ENCODE data around the gene WASHC4. TPM values are rescaled to one million over a fixed set of nuclear protein-coding genes. Genes with fewer than 3 reads are reported as not detected.

WASHC4 gene
- total RNA-seq, result 43.5 TPM
- polyA plus RNA-seq (ENCODE audit: insufficient read depth in 1 of 8, insufficient read length in 8 of 8, low replicate concordance in 1 of 8), result 10 to 100 TPM; 23.5 to 43.2 (median 28.0) TPM
- long read RNA-seq, donor 1, result 0 reads
- long read RNA-seq, donor 2, result 0 reads
- long read RNA-seq, donor 3, full-length matches to known transcripts, result 2 of 2 reads
- long read RNA-seq, donor 3, partial matches to known transcripts, result 0 of 2 reads
- long read RNA-seq, donor 3, other reads (novel, unspliced or antisense), result 0 of 2 reads
- long read RNA-seq, donor 4, result 0 reads
- long read RNA-seq, donor 5, full-length matches to known transcripts, result 1 of 15 reads
- long read RNA-seq, donor 5, partial matches to known transcripts, result 14 of 15 reads
- long read RNA-seq, donor 5, other reads (novel, unspliced or antisense), result 0 of 15 reads
- long read RNA-seq, donor 6, result 0 reads
- long read RNA-seq, donor 7, result 0 reads
- long read RNA-seq, donor 8, result 0 reads
- long read RNA-seq, donor 9, result 0 reads
- long read RNA-seq, donor 10, partial matches to known transcripts, result 0 of 1 reads
- long read RNA-seq, donor 10, other reads (novel, unspliced or antisense), result 0 of 1 reads
- long read RNA-seq, donor 11, result 0 reads

- Histone ChIP-seq H3K36me3 (ENCODE audit: control insufficient read depth, insufficient read depth, low read length) (peaks cover 2% of the 10 kb centered on the region), H3K4me3 (ENCODE audit: low read length) (peak within 1 kb of the TSS; percentile 89), H3K27me3 (ENCODE audit: control insufficient read depth, insufficient read depth, low read length) (no peaks in the 10 kb centered on the region), H3K27ac (ENCODE audit: low read length) (peak within 1 kb of the TSS; percentile 96), H3K9me3 (replicated peaks; ENCODE audit: control insufficient read depth, low read depth, low read length) (peaks cover 2% of the 10 kb centered on the region), H3K4me1 (ENCODE audit: control insufficient read depth, insufficient read depth, low read length) (peaks cover 4% of the 10 kb centered on the region)
- WGBS (ENCODE audit: insufficient coverage), result under 1% methylated on average over 79 of the region's 85 CpGs
- peak; percentile 98 for DNase-seq
Measured at GRCh38 chr12:105107494-105108371, at the start of gene WASHC4. Gene WASHC4, plus strand, starts transcription at chr12:105107731. Its CDS starts 70 bp downstream, at chr12:105107801.

DNA sequence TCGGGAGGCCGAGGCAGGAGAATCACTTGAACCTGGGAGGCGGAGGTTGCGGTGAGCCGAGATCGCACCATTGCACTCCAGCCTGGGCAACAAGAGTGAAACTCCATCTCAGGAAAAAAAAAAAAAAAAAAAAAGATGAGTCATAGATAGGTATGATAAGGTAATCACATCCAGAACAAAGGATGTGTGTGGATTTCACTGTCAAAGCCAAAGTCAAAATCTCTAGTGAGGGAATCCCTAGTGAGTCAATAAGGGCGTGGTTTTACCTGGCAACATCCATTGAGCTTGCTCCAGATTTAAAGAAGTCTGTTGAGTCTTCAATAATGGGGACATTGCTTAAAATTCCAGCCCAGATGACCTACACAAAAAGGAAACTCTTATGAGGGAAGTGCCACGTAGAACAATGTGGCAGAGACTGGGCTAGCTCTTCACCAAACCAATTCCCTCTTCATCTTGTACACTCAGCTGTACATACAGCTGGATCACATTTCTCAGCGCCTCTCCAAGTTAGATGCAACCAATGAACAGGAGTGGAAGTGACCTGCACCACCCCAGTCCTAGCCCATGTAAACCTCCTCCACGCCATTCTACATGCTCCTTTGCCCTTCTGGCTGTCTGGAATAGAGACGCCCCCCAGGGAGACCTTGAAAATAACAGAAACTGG, 46.7 kb upstream of the WASHC4 start:
- H3K4me3 ChIP-seq (ENCODE audit: low read length), result no peak overlapping the region
- DNase-seq, result no peak
- WGBS (ENCODE audit: insufficient coverage), result 85% methylated on average over 2 of the region's 11 CpGs
- no peaks in the 10 kb centered on the region for H3K27me3 ChIP-seq (ENCODE audit: control insufficient read depth, insufficient read depth, low read length)
- no peaks in the 10 kb centered on the region for H3K4me1 ChIP-seq (ENCODE audit: control insufficient read depth, insufficient read depth, low read length)
- H3K9me3 ChIP-seq (replicated peaks; ENCODE audit: control insufficient read depth, low read depth, low read length), result no peaks in the 10 kb centered on the region
- peaks cover 15% of the 10 kb centered on the region for H3K36me3 ChIP-seq (ENCODE audit: control insufficient read depth, insufficient read depth, low read length)
- H3K27ac ChIP-seq (ENCODE audit: low read length), result no peak overlapping the region

- no peak overlapping the region for H3K4me3 ChIP-seq (ENCODE audit: low read length)
- no peaks in the 10 kb centered on the region for H3K4me1 ChIP-seq (ENCODE audit: control insufficient read depth, insufficient read depth, low read length)
- peaks cover 24% of the 10 kb centered on the region for H3K36me3 ChIP-seq (ENCODE audit: control insufficient read depth, insufficient read depth, low read length)
- H3K27me3 ChIP-seq (ENCODE audit: control insufficient read depth, insufficient read depth, low read length), result no peaks in the 10 kb centered on the region
- WGBS (ENCODE audit: insufficient coverage), result 64% methylated on average over 5 of the region's 7 CpGs
- no peak overlapping the region for H3K27ac ChIP-seq (ENCODE audit: low read length)
- H3K9me3 ChIP-seq (replicated peaks; ENCODE audit: control insufficient read depth, low read depth, low read length), result no peaks in the 10 kb centered on the region
- no peak for DNase-seq
Measured at GRCh38 chr12:105064564-105065178, 42.9 kb upstream of the WASHC4 start.

DNA sequence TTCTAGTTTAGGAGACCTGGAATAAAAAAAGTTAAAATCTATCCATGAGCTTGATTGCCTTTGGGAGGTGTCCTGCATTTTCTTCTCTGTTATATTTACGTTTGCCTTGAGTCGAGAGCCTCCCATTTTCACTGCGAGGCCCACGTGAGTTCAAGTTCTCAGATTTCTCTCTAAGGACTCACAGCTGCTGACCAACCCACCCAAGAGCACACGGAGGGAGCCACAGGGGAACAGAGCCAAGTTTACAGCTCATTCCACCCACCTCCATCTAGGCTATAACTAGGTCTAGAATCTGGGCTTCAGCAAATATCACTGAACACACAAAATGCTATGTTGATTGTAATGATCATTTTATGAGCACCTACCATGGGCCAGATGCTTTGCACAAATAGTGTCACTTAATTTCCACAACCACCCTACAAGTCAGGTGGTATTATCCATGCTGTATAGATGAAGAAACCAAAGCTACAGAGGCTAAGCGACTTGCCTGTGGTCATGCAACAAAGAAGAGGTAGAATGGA, 40.0 kb upstream of the WASHC4 start:
- 28% methylated on average over 5 of the region's 6 CpGs for WGBS (ENCODE audit: insufficient coverage)
- Histone ChIP-seq H3K4me3 (ENCODE audit: low read length) (no peak overlapping the region), H3K4me1 (ENCODE audit: control insufficient read depth, insufficient read depth, low read length) (no peaks in the 10 kb centered on the region), H3K9me3 (replicated peaks; ENCODE audit: control insufficient read depth, low read depth, low read length) (no peaks in the 10 kb centered on the region), H3K36me3 (ENCODE audit: control insufficient read depth, insufficient read depth, low read length) (peaks cover 19% of the 10 kb centered on the region), H3K27me3 (ENCODE audit: control insufficient read depth, insufficient read depth, low read length) (no peaks in the 10 kb centered on the region), H3K27ac (ENCODE audit: low read length) (no peak overlapping the region)
- DNase-seq, result peak; percentile 21

DNA sequence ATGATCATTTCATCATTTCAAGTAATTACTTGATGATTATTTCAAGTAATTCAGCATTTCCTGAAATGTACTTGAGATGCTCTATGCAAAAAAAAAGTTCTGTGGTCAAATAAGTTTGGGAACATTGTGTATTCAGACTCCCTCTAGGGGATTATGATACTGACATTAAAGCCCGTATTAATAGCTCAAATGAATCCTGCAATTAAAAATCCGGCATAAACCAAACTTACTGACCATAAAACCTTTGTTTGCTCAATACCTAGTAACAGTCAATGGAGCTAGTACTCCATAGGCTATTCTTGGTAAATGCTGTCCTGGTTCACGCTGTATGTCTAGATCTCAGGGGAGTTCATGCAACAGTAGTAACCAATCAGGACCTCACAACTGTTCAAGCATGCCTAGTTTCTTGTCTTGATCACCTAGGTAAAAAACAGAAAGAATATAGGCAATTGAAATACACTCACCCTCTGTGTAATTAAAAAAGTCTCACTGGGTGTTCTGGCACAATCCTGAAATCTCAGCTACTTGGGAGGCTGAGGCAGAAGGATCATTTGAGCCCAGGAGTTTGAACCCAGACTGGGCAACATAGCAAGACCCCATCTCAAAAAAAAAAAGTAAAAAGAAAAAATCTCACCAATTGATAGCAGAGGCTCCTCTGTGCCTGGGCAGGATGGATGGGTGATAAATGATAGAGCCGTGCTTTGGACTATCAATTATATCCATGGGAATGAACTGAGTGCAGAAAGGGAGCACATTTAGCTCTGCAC, 37.4 kb upstream of the WASHC4 start:
- H3K27ac ChIP-seq (ENCODE audit: low read length), result no peak overlapping the region
- no peaks in the 10 kb centered on the region for H3K9me3 ChIP-seq (replicated peaks; ENCODE audit: control insufficient read depth, low read depth, low read length)
- no peak overlapping the region for H3K4me3 ChIP-seq (ENCODE audit: low read length)
- no peaks in the 10 kb centered on the region for H3K27me3 ChIP-seq (ENCODE audit: control insufficient read depth, insufficient read depth, low read length)
- H3K36me3 ChIP-seq (ENCODE audit: control insufficient read depth, insufficient read depth, low read length), result peaks cover 17% of the 10 kb centered on the region
- WGBS (ENCODE audit: insufficient coverage), result 83% methylated on average over 1 of the region's 4 CpGs
- no peak for DNase-seq
- H3K4me1 ChIP-seq (ENCODE audit: control insufficient read depth, insufficient read depth, low read length), result no peaks in the 10 kb centered on the region

DNA sequence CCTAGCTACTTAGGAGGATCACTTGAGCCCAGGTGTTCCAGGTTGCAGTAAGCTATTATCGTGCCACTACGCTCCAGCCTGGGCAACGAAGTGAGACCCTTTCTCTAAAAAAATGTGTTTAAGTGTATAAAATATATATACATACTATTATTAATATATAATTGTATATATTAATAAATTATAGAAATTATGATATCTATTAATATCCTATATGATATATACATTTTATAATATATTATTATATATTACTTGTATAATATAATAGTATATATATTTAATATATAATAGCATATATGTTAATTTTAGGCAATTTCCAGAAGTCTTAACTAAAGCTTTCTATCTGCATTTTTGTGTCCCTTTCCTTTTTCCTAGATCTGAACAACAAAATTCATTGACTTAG, 35.5 kb upstream of the WASHC4 start:
- Histone ChIP-seq H3K27me3 (ENCODE audit: control insufficient read depth, insufficient read depth, low read length) (no peaks in the 10 kb centered on the region), H3K4me1 (ENCODE audit: control insufficient read depth, insufficient read depth, low read length) (no peaks in the 10 kb centered on the region), H3K9me3 (replicated peaks; ENCODE audit: control insufficient read depth, low read depth, low read length) (no peaks in the 10 kb centered on the region), H3K36me3 (ENCODE audit: control insufficient read depth, insufficient read depth, low read length) (peaks cover 3% of the 10 kb centered on the region), H3K27ac (ENCODE audit: low read length) (no peak overlapping the region), H3K4me3 (ENCODE audit: low read length) (no peak overlapping the region)
- DNase-seq, result no peak
- WGBS (ENCODE audit: insufficient coverage), result no CpG with 5 or more reads among the region's 3 CpGs

DNA sequence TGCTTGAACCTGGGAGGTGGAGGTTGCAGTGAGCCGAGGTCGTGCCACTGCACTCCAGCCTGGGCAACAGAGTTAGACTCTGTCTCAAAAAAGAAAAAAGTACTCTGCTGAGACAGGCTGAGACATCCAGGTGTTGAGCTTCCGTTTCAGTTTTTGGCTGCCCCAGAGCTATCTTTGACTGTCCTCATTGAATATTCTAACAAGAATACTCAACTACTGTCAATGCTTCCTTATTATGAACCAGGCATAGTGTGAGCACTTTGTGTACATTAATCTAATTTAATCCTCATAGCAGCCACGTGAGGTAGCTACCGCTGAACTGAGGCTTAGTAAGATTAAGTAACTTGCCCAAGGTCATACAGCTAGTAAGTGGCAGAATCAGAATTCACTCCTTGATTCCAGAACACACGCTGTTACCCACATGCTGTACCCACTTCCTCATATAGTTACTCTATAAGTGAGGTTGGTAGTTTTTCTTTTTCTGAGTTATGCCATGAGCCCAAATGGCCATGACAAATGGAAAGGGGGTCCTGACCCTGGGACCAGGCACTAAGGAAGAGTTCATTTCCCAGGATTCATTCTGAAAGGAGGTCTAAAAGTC, 34.5 kb upstream of the WASHC4 start:
- no peaks in the 10 kb centered on the region for H3K27me3 ChIP-seq (ENCODE audit: control insufficient read depth, insufficient read depth, low read length)
- H3K27ac ChIP-seq (ENCODE audit: low read length), result no peak overlapping the region
- 100% methylated on average over 2 of the region's 6 CpGs for WGBS (ENCODE audit: insufficient coverage)
- no peak for DNase-seq
- H3K4me3 ChIP-seq (ENCODE audit: low read length), result no peak overlapping the region
- H3K4me1 ChIP-seq (ENCODE audit: control insufficient read depth, insufficient read depth, low read length), result no peaks in the 10 kb centered on the region
- peaks cover 3% of the 10 kb centered on the region for H3K36me3 ChIP-seq (ENCODE audit: control insufficient read depth, insufficient read depth, low read length)
- no peaks in the 10 kb centered on the region for H3K9me3 ChIP-seq (replicated peaks; ENCODE audit: control insufficient read depth, low read depth, low read length)

DNA sequence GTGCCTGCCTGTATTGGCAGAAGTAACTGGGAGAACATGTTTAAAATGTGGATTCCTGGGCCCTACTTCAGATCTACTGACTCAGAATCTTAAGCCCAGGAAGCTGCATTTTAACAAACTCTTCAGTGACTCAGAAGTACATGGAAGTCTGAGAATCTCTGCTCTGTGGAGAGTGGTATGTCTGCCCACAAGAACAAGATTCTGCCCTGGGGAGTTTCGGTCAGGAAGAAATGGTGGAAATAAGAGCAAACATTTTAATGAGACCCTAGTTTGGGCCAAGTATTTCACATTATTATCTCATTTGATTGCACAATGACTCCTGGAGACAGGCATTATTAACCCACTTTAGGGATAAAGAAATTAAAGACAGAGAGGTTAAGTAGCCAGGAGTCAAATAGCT, 31.4 kb upstream of the WASHC4 start:
- Histone ChIP-seq H3K9me3 (replicated peaks; ENCODE audit: control insufficient read depth, low read depth, low read length) (no peaks in the 10 kb centered on the region), H3K4me1 (ENCODE audit: control insufficient read depth, insufficient read depth, low read length) (no peaks in the 10 kb centered on the region), H3K27ac (ENCODE audit: low read length) (no peak overlapping the region), H3K4me3 (ENCODE audit: low read length) (no peak overlapping the region), H3K36me3 (ENCODE audit: control insufficient read depth, insufficient read depth, low read length) (no peaks in the 10 kb centered on the region), H3K27me3 (ENCODE audit: control insufficient read depth, insufficient read depth, low read length) (no peaks in the 10 kb centered on the region)
- WGBS (ENCODE audit: insufficient coverage), result no CpG with 5 or more reads among the region's 1 CpG
- DNase-seq, result no peak
